Measurements from ENCODE around the gene FCF1.

The FCF1 gene

GRCh38 chr14:74712499-74713394, at the start of gene FCF1, which contains the start of gene AREL1:
Gene FCF1, plus strand, starts transcription at chr14:74713144. Its CDS starts 54 bp downstream, at chr14:74713198.
Gene AREL1, minus strand, starts transcription at chr14:74713080. Its CDS starts 27,465 bp downstream, at chr14:74685615.
- Histone ChIP-seq H3K4me1 (ENCODE audit: low read length) (no peaks in the 10 kb centered on the region), H3K9me3 (replicated peaks; ENCODE audit: insufficient read depth, low read length) (no peaks in the 10 kb centered on the region), H3K9me2 (replicated peaks; ENCODE audit: insufficient read depth, low read length) (no peaks in the 10 kb centered on the region), H3K36me3 (replicated peaks; ENCODE audit: insufficient read depth, low read length) (no peaks in the 10 kb centered on the region), H3K4me2 (ENCODE audit: low read depth, low read length) (peak within 1 kb of the TSS; percentile 79), H3K4me3 (ENCODE audit: low read length) (peak within 1 kb of the TSS; percentile 90), H3K79me2 (ENCODE audit: low read length) (peaks cover 57% of the 10 kb centered on the region), H3K9ac (ENCODE audit: low read length) (peak within 1 kb of the TSS; percentile 64), H3K27me3 (replicated peaks; ENCODE audit: insufficient read depth, low read length) (no peaks in the 10 kb centered on the region), H3K27ac (ENCODE audit: low read length) (no peak within 1 kb of the TSS; the same call in 1 of the 2 replicates), H2AFZ (ENCODE audit: low read length) (peak within 1 kb of the TSS; percentile 81), H3F3A (ENCODE audit: insufficient read depth, low read length) (no peaks in the 10 kb centered on the region), H4K20me1 (ENCODE audit: insufficient read depth, low read length) (no peaks in the 10 kb centered on the region)
- peak; percentile 80 for DNase-seq
- no peak for TF ChIP-seq EZH2phosphoT487 (IDR thresholded peaks at IDR 0.05; ENCODE audit: low read length)
- TF ChIP-seq EZH2 (optimal IDR thresholded peaks at IDR 0.05; ENCODE audit: low read depth, low read length), result no peak
- no peak for TF ChIP-seq CTCF (IDR thresholded peaks at IDR 0.05; ENCODE audit: low read length)

- Histone ChIP-seq H3K36me3 (replicated peaks; ENCODE audit: insufficient read depth, low read length) (no peaks in the 10 kb centered on the region), H3K4me3 (ENCODE audit: low read length) (no peak overlapping the region), H3K4me2 (ENCODE audit: low read depth, low read length) (no peak overlapping the region), H2AFZ (ENCODE audit: low read length) (no peak overlapping the region), H3F3A (ENCODE audit: insufficient read depth, low read length) (no peaks in the 10 kb centered on the region), H3K4me1 (ENCODE audit: low read length) (no peaks in the 10 kb centered on the region), H3K79me2 (ENCODE audit: low read length) (no peaks in the 10 kb centered on the region), H3K27ac (ENCODE audit: low read length) (no peak overlapping the region), H3K9me2 (replicated peaks; ENCODE audit: insufficient read depth, low read length) (no peaks in the 10 kb centered on the region), H3K27me3 (replicated peaks; ENCODE audit: insufficient read depth, low read length) (no peaks in the 10 kb centered on the region), H3K9ac (ENCODE audit: low read length) (no peak overlapping the region), H4K20me1 (ENCODE audit: insufficient read depth, low read length) (no peaks in the 10 kb centered on the region), H3K9me3 (replicated peaks; ENCODE audit: insufficient read depth, low read length) (no peaks in the 10 kb centered on the region)
- TF ChIP-seq EZH2 (optimal IDR thresholded peaks at IDR 0.05; ENCODE audit: low read depth, low read length), result no peak
- no peak for TF ChIP-seq CTCF (IDR thresholded peaks at IDR 0.05; ENCODE audit: low read length)
- no peak for TF ChIP-seq EZH2phosphoT487 (IDR thresholded peaks at IDR 0.05; ENCODE audit: low read length)
- no peak for DNase-seq
Observed at GRCh38 chr14:74663884-74664283, 49.1 kb upstream of the FCF1 start.

GRCh38 chr14:74664717-74665116, 48.2 kb upstream of the FCF1 start:
- Histone ChIP-seq H3K9me2 (replicated peaks; ENCODE audit: insufficient read depth, low read length) (no peaks in the 10 kb centered on the region), H3K4me1 (ENCODE audit: low read length) (no peaks in the 10 kb centered on the region), H4K20me1 (ENCODE audit: insufficient read depth, low read length) (no peaks in the 10 kb centered on the region), H3K79me2 (ENCODE audit: low read length) (no peaks in the 10 kb centered on the region), H3K9ac (ENCODE audit: low read length) (no peak overlapping the region), H2AFZ (ENCODE audit: low read length) (no peak overlapping the region), H3K4me3 (ENCODE audit: low read length) (no peak overlapping the region), H3K27ac (ENCODE audit: low read length) (no peak overlapping the region), H3K9me3 (replicated peaks; ENCODE audit: insufficient read depth, low read length) (no peaks in the 10 kb centered on the region), H3K36me3 (replicated peaks; ENCODE audit: insufficient read depth, low read length) (no peaks in the 10 kb centered on the region), H3F3A (ENCODE audit: insufficient read depth, low read length) (no peaks in the 10 kb centered on the region), H3K4me2 (ENCODE audit: low read depth, low read length) (no peak overlapping the region), H3K27me3 (replicated peaks; ENCODE audit: insufficient read depth, low read length) (no peaks in the 10 kb centered on the region)
- TF ChIP-seq CTCF (IDR thresholded peaks at IDR 0.05; ENCODE audit: low read length) (no peak), EZH2 (optimal IDR thresholded peaks at IDR 0.05; ENCODE audit: low read depth, low read length) (no peak), EZH2phosphoT487 (IDR thresholded peaks at IDR 0.05; ENCODE audit: low read length) (no peak)
- no peak for DNase-seq
